Liver (tissue), 3 donors: ENCODE results near the gene OR6K3.

Experiments
- CTCF ChIP-seq: fragments of 150-350 bp; IDR thresholded peaks from 2 replicates; pipeline ENCODE4 v1.5.1; 2017; ENCODE audit warnings: improper control_type of control experiment, low read depth, low read length; ENCODE audit not compliant: missing input control
- EGR1 ChIP-seq, 2 donors: IDR thresholded peaks; 2 replicates each; pipeline ENCODE4 v1.6.1; 2016 to 2018; ENCODE audit warnings: antibody characterized with exemption in 2 of 2, low read depth in 2 of 2
- GABPA ChIP-seq, 2 donors: IDR thresholded peaks in 1 of 2; conservative IDR thresholded peaks in 1 of 2; 2 replicates each; pipeline ENCODE4 v1.6.1; 2016; ENCODE audit warnings: antibody characterized with exemption in 2 of 2, mild to moderate bottlenecking in 1 of 2, moderate library complexity in 1 of 2
- MAX ChIP-seq: IDR thresholded peaks from 2 replicates; pipeline ENCODE4 v1.6.1; 2016; ENCODE audit warnings: antibody characterized with exemption
- RAD21 ChIP-seq, 2 donors: IDR thresholded peaks; 2 replicates each; pipeline ENCODE4 v1.6.1; 2016; ENCODE audit warnings: antibody characterized with exemption in 2 of 2, mild to moderate bottlenecking in 2 of 2
- TAF1 ChIP-seq: conservative IDR thresholded peaks from 2 replicates; pipeline ENCODE4 v1.6.1; 2016; ENCODE audit warnings: antibody characterized with exemption, mild to moderate bottlenecking
- YY1 ChIP-seq: IDR thresholded peaks from 2 replicates; pipeline ENCODE4 v1.6.1; 2016; ENCODE audit warnings: antibody characterized with exemption, mild to moderate bottlenecking
- TF ChIP-seq, protein P1 (sequence below): IDR thresholded peaks from 2 replicates; pipeline ENCODE4 v1.6.1; 2016; ENCODE audit warnings: antibody characterized with exemption
- donor health status: healthy.
- donor health status: healthy.

- no peak for TF ChIP-seq EGR1 (IDR thresholded peaks at IDR 0.05; ENCODE audit: low read depth in 2 of 2)
- no peak for TF ChIP-seq RAD21 (IDR thresholded peaks at IDR 0.05)
- TF ChIP-seq, protein P1, sequence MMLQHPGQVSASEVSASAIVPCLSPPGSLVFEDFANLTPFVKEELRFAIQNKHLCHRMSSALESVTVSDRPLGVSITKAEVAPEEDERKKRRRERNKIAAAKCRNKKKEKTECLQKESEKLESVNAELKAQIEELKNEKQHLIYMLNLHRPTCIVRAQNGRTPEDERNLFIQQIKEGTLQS = no peak
- no peak for TF ChIP-seq CTCF
- no peak for TF ChIP-seq MAX
- TF ChIP-seq GABPA (IDR thresholded peaks at IDR 0.05 in 1 of 2, conservative IDR thresholded peaks at IDR 0.05 in 1 of 2) = no peak
- TF ChIP-seq TAF1 = no peak
- no peak for TF ChIP-seq YY1
Observed at GRCh38 chr1:158692356-158692755, 28.2 kb downstream of the OR6K3 start.
